SH-SY5Y (cell line): ENCODE measurements around the gene RAD51B.

Experiments
- GATA2 ChIP-seq: IDR thresholded peaks from 2 replicates; pipeline ENCODE4 v1.6.1; 2011; ENCODE audit warnings: mild to moderate bottlenecking, low read depth, low read length
- GATA3 ChIP-seq: IDR thresholded peaks from 2 replicates; pipeline ENCODE4 v1.6.1; 2011; ENCODE audit warnings: low read depth, mild to moderate bottlenecking, low read length, moderate library complexity

DNA sequence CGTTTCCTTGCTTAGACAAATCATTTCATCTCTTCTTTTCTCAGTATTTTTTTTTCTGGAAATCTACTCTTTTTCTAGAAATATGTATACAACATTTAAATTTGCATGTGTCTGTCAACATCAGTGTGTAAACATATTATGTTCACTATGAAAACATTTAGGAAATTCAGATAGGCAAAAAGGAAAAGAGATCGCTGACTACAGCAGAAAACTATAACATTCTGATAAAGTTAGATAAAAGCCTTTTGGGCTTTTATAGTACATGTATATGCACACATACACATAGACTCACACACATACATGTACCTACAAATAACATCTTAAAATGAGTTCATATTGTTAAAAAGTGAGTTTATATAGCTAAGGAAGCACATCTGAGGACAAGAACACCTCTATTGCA is 142.1 kb downstream of the RAD51B start:
- TF ChIP-seq GATA2 (no peak), GATA3 (no peak)
